SK-N-MC (cell line): ENCODE data around the gene PTBP1.

Experiments
- EZH2 ChIP-seq: fragments of 200-600 bp; sonication (generic); IDR thresholded peaks from one replicate; pipeline ENCODE4 v1.6.1; 2017; ENCODE audit warnings: antibody characterized with exemption
- POLR2AphosphoS5 ChIP-seq: IDR thresholded peaks from 2 replicates; pipeline ENCODE4 v1.6.1; 2012; ENCODE audit warnings: mild to moderate bottlenecking, low read depth, low read length, borderline replicate concordance

DNA sequence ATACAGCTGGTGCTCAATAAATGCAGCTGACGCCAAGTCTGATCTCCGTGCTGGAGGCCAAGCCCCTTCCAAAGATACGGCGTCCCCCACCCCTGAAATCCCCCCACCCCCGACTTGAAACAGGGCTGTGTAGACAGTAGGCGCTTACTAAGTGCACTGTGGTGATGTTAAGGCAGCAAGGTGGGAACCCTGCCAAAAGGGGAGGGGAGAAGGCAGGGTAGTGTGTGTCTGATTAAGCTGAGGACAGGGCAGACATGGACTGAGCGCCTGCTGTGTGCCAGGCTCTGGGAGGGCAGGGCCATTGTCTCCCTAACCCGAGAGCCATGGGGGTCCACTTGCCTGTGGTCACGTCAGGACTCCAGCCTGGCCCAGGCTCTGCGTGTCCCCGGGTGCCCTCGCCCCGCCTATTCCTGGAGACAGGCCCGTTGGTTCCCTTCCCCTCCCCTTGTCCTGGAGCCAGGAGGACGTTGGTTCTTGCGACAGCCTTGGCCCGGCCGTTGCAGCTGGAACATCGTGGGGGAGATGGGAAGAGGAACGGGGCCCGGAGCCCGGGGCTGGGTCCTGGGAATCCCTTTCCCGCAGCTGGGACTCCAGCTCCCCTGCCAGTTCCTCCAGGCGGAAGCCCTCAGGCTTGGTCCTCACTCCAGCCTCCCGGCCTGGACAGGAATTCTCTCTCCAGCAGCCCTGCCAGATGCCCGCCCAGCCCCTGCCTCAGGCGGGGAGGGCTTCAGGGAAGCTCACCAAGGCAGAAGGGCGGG, 53.1 kb downstream of the PTBP1 start:
- TF ChIP-seq POLR2AphosphoS5, result no peak
- TF ChIP-seq EZH2, result no peak
